ENCODE data around the gene PHF23.

PHF23 gene

DNA sequence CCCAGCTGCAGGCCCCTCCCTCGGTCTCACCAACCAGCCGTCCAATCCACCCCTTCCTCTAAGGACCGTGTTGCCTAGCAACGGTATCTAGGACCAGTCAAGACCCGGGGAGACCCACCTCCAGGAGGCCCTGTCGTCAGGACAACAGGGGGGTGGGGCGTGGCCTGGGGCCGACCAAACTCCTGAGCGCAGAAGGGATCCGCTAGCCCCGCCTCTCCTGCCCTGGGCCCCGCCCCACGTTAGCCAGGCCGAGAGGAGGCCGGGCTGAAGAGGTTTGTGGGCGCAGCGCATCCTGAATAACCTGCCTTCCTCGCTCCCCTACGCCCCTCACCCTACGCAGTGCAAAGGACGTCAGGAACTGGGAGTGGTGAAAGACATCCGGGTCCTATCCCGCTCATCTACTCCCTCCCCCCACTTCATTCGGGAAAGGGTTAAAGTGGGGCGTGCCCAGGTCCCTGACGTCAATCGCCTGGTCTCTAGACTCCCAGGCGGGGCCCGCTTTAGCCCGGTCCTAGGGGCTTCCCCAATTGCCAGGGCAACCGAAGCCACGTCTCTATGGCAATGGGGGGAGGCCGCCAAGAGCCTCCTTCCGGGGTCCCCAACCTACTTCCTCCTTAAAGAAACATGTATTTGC, 34.3 kb downstream of the PHF23 start:
- no peak for TF ChIP-seq CTCF (IDR thresholded peaks at IDR 0.05; ENCODE audit: low read depth, low read length)
- no peak for DNase-seq (ENCODE audit: extremely low read depth, low read depth)

DNA sequence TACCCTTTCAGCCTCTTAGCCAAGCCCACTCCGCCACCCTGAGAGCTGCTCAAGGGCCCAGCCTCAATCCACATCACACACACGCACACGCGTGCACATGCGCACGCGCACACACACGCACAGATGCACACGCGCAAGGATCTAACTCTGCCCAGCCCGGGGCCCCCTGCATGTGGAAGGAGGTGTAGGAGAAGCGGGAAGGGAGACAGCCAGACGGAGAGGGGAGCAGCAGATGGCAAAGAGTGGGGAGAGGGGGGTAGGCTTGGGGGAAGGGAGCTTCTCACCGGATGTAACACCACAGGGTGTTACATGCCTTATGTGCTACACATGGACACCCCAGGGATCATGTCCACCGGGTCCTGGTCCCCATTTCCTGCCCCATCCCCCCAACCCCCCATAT, 34.9 kb downstream of the PHF23 start:
- no peak for TF ChIP-seq CTCF (IDR thresholded peaks at IDR 0.05; ENCODE audit: low read depth, low read length)
- no peak for DNase-seq (ENCODE audit: extremely low read depth, low read depth)

DNA sequence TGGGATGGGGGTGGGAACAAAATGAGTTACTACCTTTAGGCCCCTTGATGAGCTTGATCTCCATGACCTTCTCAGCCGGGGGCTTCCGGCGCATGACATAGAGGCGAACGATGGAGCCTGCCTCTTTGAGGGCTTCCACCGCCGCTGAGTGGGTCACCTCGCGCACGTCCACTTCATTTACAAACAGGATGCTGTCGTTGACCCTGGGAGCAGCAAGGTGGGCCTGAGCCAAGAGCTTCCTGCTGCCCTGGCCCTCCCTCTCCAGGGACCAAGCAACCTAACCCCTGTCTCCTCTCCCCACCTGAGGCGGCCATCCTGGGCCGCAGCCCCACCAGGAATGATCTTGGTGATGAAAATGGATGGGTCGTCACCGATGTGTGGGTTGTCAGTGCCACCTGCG, 35.9 kb downstream of the PHF23 start:
- no peak for TF ChIP-seq CTCF (IDR thresholded peaks at IDR 0.05; ENCODE audit: low read depth, low read length)
- no peak for DNase-seq (ENCODE audit: extremely low read depth, low read depth)

GRCh38 chr17:7196651-7197401, 42.4 kb downstream of the PHF23 start:
- DNase-seq (ENCODE audit: extremely low read depth, low read depth), result no peak
- no peak for TF ChIP-seq CTCF (IDR thresholded peaks at IDR 0.05; ENCODE audit: low read depth, low read length)

DNA sequence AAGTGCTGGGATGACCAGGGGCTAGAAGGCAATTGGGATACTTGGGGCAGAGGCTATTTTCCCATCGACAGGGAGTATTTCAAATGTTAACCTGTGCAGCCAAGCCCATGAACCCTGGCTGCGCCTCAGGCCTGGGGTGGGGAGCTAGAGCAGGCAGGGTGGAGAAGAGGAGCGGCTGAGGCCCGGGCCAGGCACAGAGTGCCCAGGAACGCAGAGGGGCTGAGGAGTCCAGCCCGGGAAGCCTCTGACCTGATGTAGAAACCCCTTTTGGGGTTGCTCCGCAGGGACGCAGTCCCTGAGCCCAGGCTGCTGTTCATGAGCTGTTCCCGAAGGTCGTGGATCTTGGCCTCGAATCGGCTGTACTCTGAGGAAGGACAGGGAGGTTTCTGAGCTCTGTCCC, 43.3 kb downstream of the PHF23 start:
- DNase-seq (ENCODE audit: extremely low read depth, low read depth), result no peak
- no peak for TF ChIP-seq CTCF (IDR thresholded peaks at IDR 0.05; ENCODE audit: low read depth, low read length)

DNA sequence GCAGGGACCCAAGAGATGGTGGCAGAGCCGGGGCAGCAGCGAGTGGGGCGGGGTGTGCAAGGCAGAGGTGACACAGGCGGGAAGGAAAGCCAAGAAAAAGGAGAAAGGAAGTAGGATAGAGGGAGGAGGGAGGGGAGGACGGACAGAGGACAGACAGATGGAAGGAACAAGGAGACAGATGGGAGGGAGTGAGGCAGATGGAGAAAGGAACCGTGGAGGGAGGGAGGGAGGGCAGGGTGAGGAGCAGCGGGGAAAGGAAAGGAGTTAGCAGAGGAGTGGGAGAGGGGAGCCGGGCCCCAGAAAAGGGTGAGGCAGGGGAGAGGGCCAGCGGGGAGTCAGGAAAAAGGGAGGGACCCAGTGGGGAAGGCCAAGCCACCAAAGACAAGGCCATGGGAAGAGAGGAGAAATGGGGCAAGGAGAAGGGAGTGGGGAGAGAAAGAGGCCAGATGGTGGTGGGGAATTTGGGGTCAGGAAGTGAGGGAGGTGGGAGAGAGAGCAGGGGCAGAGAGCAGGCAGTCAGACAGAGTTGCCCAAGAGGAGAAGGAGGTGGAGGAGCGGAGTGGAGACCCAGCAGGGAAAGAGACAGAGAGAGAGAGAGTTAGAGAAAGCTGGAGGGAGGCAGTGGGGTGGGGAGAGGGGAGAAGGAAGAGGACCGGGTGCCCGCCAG, 46.9 kb downstream of the PHF23 start:
- no peak for TF ChIP-seq CTCF (IDR thresholded peaks at IDR 0.05; ENCODE audit: low read depth, low read length)

More for the DNA sequence above, 46.9 kb downstream of the PHF23 start:
- DNase-seq (ENCODE audit: extremely low read depth, low read depth), result no peak
